Muscle of back (tissue), 11 donors: ENCODE data around the gene IQCB1. TPM values are rescaled to one million over a fixed set of nuclear protein-coding genes. Genes with fewer than 3 reads are reported as not detected.
"Not testable (repeated sequence)": the region's sequence is repeated elsewhere in the genome, so short reads cannot be mapped to it uniquely, and the experiment has no call there.

ENCODE experiments used
- DNase-seq, 3 donors: peaks; one replicate each; pipeline versions ENCODE4 v3.0.0 to v3.0.0-alpha.2; 2013
- polyA plus RNA-seq, 10 donors: library from polyadenylated mRNA; unstranded; fragments of 120-200 nt; gene quantifications; one replicate each; pipeline ENCODE4 v1.2.1, GENCODE V29; 2013; ENCODE audit not compliant: insufficient read length in 10 of 10

The IQCB1 gene
- polyA plus RNA-seq, 10 donors: 14.0 to 29.7 (median 19.5) TPM

GRCh38 chr3:121748680-121749275 lies 86.1 kb downstream of the IQCB1 start:
- DNase-seq: peak in 1 of 3 donors; percentile 46

GRCh38 chr3:121747976-121748375 lies 86.9 kb downstream of the IQCB1 start:
- no peak for DNase-seq

GRCh38 chr3:121743106-121743505 lies 91.8 kb downstream of the IQCB1 start:
- DNase-seq: not testable (repeated sequence)

GRCh38 chr3:121740896-121741295 lies 94.0 kb downstream of the IQCB1 start:
- DNase-seq: peak; percentile 15 to 40 (median 27)

GRCh38 chr3:121739902-121740301 lies 95.0 kb downstream of the IQCB1 start:
- DNase-seq: no peak

GRCh38 chr3:121737644-121738043 lies 97.2 kb downstream of the IQCB1 start:
- DNase-seq: no peak

GRCh38 chr3:121736112-121736511 lies 98.7 kb downstream of the IQCB1 start:
- no peak for DNase-seq

- no peak for DNase-seq
These were observed 99.7 kb downstream of the IQCB1 start for GRCh38 chr3:121735047-121735696.

GRCh38 chr3:121730940-121731687 lies 103.7 kb downstream of the IQCB1 start:
- no peak for DNase-seq

GRCh38 chr3:121724130-121724529 lies 110.7 kb downstream of the IQCB1 start:
- no peak for DNase-seq

GRCh38 chr3:121723485-121723884 lies 111.4 kb downstream of the IQCB1 start:
- no peak for DNase-seq

GRCh38 chr3:121722411-121722810 lies 112.4 kb downstream of the IQCB1 start:
- no peak for DNase-seq

GRCh38 chr3:121720163-121720562 lies 114.7 kb downstream of the IQCB1 start:
- DNase-seq: no peak

Other genes starting within 250 kb of the IQCB1 start
- gene FBXO40, start 241.7 kb downstream of the IQCB1 start, polyA plus RNA-seq: 1 to 10 TPM; 2.0 to 5.1 (median 2.4) TPM
- gene HCLS1, start 174.2 kb downstream of the IQCB1 start, polyA plus RNA-seq: 10 to 100 TPM in 1 of 10 donors, 1 to 10 TPM in 9; 4.2 to 21.2 (median 7.2) TPM
- gene GOLGB1, start 85.3 kb downstream of the IQCB1 start, polyA plus RNA-seq: 10 to 100 TPM; 37.1 to 52.3 (median 42.8) TPM
- gene EAF2, start 149 bp upstream of the IQCB1 start, polyA plus RNA-seq: 1 to 10 TPM; 5.6 to 9.3 (median 7.1) TPM
- gene SLC15A2, start 59.3 kb upstream of the IQCB1 start, polyA plus RNA-seq: 10 to 100 TPM; 14.0 to 71.2 (median 42.1) TPM
- under 1 TPM; 0.15 to 0.41 (median 0.27) TPM for gene ILDR1, start 187.2 kb upstream of the IQCB1 start, polyA plus RNA-seq
- gene CD86, start 220.3 kb upstream of the IQCB1 start, polyA plus RNA-seq: 1 to 10 TPM; 1.8 to 4.1 (median 2.8) TPM